NCI-H82 treated with DMSO at 0.1 percent for 48 hours (cell line): ENCODE measurements around the gene OSTF1.

ENCODE experiments used
- DNase-seq: peaks from one replicate; lab custom pipeline; 2025; ENCODE audit not compliant: unreplicated experiment; lab: John Stamatoyannopoulos, UW

The OSTF1 gene

DNA sequence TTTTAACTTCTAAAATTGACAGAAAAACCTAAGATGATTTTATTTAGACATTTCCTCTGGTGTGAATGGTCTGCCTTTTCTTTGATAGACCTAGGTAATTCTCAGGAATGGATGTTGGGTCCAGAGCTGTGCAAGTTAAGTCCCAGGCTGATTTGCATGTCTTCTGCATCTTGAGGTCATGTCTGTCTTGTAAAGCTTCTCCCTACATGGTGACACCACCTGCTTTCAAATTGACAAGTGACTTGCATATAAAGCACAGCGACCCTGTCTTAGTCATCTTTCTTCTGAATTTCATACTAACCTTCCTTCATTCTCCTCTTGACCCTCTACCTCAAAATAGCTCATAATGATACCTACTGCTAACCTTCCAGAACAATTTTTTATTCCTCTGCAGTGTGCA is 29.2 kb downstream of the OSTF1 start:
- no peak for DNase-seq

DNA sequence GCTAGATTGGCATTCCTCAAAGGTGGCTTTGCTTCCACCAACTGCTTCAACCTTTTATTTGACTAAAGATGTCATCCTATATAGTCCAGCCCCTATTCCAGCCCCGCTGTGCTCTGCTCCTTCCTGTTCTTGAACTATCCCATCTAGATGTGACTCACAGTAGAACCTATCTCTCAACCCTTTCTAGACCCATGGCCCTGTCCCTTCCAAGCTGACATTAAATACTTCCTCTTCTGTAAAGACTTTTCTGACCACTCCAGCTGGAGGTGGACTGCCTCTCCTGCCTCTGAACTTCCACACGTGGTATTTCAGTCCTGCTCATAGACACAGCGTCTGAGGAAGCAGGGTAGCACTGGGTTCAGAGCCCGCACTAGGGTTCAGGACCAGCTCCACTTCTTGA is 32.4 kb downstream of the OSTF1 start:
- no peak for DNase-seq

DNA sequence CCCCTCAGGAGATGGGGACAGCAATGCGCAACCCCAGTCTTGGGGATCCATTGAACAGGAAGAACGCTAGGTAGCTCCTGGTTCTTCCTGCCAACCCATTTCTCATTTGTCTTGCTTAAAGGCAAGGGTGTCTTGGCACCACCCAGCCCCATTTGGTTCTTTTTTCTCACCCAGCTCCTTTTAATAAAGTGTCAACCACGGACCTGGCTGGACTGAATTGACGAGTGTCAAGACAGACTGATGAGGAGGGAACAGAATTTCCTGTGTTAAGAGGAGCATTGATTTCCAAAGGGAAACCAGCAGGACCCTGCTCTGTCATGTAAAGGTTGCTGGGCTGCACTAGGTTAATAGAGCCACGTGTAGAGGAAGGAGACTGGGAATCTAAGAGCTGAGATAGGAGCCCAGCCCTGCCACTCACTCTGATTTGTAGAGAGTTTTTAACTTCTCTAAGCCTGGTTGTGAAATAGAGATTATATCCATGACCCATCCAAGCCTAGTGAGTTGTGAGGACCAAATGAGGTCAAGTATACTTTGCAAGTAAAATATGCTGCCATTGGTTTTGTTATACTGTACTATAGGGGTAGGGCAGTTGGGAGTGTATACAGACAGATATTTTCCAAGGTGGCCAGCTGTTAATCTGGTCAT is 33.7 kb downstream of the OSTF1 start:
- no peak for DNase-seq

DNA sequence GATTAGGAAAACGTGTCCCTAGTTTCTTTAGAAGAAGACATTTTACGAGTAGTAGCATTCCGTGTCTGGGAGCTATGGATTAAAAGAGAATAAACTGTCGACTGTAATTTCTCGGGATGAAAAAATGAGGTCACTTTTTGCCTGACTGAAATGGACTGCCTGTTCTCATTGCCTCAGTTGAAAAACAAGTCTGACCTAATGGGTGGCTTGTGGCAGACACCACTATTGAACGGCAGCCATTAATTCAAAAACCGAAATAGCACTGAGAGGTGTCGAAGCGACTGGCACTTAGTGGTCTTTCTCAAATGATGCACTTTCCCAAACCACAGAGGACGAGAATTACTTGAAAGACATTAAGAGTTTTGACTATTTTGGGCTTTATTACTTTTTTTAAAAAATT is 35.4 kb downstream of the OSTF1 start:
- no peak for DNase-seq

DNA sequence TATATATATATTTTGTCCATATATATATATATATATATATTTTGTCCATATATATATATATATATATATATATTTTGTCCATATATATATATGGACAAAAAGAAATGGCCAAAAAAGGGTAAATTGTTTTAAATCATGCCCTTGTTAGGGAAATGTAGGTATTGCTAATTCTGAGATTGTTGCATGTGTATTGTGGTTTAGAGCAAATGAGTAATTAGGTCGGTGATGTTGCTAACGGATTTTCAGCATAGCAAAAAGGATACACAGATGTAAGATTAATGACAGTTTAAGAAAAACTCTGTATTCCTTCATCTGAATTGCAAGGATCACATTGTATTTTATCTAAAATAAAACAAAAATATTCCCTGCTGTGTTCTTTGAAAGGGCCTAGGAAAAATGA is 40.2 kb downstream of the OSTF1 start:
- no peak for DNase-seq

DNA sequence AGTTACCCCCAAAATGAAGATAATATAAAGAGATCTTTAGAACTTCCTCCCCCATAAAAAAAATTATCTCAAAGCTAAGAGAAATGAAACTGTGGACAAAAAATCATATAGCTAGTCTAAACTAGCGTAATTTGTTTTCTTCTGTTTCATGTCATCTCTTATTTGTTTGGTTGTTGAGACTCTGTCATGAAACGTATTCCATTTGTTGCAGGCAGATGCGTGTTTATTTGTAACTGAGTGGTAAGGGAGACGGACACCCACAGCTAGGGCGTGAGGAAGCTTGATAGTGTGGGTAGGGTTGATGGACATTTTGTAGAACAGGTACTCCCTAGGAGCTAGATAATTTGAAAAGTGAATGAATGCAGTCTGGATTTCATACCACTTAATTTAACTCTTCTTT is 41.9 kb downstream of the OSTF1 start:
- DNase-seq: no peak

DNA sequence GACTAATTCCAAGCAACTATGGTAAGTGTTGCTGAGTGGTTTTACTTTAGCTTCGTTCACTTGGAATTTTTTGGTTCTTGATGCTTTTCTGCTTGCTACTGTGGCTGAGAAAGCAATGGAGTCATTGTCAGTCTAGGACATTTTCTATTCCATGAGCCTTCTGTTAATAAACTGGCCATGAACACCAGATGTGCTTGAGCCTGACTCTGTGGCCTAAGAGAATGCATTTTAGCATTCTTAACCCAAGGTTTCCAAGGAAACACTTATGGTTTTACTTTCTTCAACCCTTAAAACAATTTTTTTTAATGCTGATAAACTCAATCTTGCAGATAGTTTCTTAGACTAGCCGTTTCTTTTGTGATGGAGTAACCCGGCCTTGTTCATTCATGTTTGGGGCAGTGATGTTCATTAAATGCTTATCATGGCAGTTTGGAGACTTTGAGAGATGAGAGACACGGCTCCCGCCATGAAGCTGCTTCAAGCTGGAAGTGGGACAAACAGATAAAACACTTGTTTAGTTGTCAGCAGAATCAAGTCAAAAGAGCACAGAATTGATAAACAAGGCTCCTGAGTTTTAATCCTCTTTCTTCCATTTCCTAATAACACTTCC is 42.4 kb downstream of the OSTF1 start:
- DNase-seq: no peak

DNA sequence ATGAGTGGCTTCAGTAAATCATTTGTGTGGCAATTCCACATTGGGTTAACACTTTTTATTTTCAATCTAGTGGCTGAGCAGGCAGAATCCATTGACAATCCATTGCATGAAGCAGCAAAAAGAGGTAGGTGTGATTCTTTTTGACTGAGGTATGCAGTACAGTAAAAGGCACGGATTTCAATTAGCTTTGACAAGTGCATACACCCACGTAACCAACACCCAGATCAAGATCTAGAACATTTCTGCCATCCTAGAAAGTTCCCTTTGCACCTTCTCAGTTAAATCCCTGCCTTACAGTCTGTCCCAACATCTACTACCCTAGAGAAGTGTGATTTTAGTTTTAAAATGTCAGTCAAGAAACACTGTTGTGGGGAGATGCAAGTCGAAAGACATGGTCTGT is 43.4 kb downstream of the OSTF1 start:
- no peak for DNase-seq

DNA sequence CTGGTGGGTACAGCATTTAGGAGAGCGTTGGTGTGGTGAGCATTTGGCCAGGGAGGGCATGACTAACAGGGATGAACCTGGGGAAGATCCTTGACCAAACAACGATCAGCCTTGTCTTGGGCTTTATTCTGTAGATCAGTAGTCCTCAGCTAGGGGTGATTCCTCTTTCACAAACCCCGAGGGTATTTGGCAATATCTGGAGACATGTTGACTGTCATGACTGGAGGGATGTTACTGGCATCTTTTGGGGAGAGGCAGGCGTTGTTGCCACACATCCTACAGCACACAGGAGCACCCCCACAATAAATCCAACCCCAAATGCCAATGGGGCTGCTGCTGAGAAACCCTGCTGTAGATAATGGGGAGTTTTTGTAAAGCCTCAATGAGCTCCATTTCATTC is 43.9 kb downstream of the OSTF1 start:
- DNase-seq: no peak

DNA sequence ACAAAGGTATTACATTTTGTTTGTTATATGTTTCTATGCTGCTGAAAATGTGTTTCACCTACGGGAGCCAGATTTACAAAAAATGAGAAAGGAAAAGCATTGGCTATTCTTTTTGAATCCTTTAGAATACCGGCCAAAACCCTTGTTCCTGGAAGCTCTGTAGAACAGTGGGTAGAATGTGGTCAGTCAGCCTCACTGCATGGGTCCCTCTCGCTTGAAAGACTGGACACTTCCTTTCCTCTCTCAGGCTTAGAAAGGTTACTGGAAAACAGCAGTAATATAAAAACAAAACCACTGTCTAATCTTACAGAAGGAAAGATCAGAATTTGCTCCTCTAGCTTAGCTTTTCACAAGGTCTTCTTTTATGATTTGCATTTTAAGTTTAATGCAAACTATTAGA is 45.1 kb downstream of the OSTF1 start:
- DNase-seq: no peak

DNA sequence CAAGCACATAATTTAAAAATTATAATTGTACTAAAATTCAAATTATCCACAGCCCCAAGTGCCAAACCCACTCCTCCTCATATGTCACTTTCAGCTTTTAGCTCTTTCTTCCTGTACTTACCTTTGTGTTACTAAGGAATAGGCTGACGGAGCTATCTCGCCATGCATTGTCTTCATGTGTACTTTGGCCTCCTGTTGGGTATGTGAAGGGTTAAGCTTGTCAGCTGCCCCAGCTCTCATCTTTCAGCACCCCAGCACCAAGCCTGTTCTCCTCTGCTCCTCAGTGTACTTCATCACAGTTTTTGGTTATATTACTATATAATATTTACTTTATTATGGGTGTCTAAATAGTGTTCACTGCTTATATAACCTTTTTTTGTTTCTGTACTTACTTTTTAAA is 46.2 kb downstream of the OSTF1 start:
- no peak for DNase-seq

DNA sequence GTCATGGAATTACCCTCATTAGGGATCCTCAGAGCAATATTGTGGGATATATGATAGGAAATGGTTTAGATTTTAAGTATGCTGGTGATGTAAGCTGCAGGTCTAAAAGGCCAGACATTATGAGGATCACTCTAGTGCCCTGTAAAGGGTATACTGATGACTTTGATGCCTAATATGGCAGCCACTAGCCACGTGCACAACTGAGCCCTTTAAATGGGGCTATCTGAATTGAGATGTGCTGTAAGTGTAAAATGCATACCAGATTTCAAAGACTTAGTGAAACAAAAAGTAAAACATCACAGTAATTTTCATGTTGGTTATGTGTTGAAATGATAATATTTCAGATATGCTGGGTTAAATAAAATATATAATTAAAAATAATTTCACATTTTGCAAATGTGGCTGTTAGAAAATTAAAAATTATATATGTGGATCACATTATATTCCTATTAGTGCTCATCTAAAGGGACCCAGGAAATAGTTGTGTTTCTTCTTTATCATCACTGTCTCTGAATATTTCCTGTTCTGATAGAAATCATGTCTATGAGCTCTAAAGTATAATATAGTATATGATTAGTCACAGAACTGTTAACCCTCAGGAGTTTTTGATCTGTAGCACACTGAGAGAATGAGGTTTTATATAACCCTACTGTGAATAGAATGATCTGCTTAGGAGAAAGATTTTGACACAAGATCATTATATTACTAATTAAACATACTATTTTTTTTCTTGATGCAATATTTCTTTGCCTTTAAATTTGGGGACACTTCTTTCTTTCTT is 50.1 kb downstream of the OSTF1 start:
- no peak for DNase-seq

DNA sequence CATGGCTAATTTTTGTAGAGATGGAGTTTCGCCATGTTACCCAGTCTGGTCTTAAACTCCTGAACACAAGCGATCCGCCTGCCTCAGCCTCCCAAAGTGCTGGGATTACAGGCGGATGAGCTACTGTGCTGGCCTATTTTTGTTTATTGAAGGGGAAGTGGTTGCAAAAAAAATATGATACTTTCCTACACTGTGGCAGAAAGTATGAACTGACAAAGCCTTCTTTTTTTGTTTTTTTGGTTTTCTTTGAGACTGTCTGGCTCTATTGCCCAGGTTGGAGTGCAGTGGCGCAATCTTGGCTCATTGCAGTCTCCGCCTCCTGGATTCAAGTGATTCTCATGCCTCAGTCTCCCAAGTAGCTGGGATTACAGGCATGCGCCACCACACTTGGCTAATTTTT is 50.9 kb downstream of the OSTF1 start:
- no peak for DNase-seq

DNA sequence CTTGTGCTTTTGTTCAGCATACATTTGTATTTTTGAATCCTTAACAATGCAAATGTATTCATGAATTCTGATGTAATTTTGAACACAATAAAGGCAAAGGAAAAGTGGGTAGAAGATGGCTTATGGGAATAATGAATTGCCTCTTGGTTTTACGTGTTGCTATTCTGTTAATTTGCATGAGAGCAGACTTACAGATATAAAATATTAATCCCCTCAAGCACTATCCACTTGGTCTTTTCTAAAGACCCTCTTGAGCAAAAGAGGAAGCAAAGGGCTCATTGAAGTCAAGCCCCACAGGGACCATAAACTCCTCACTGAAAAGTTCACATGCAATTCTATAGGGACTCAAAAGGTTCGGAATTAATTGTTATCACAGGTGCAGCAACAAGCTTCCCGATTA is 51.9 kb downstream of the OSTF1 start:
- DNase-seq: no peak

DNA sequence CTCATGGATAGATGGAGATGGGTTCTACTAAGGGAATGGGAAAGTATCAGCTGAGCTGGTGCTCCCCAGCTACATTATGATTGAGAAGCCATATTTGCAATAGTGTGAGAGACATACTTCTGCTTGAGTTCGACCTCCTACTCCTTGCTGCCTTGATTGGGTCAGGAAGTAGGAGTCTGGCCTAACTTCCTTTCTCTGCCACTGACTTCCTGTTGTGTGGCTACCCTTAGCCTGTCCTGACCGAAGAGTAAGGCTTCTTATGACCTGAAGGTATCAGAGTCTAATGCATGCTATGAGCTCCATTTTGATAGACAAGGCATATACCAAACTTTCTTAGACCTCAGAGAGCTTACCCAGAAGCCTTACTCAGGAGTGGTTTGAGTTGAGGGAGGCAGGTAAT is 53.9 kb downstream of the OSTF1 start:
- no peak for DNase-seq

DNA sequence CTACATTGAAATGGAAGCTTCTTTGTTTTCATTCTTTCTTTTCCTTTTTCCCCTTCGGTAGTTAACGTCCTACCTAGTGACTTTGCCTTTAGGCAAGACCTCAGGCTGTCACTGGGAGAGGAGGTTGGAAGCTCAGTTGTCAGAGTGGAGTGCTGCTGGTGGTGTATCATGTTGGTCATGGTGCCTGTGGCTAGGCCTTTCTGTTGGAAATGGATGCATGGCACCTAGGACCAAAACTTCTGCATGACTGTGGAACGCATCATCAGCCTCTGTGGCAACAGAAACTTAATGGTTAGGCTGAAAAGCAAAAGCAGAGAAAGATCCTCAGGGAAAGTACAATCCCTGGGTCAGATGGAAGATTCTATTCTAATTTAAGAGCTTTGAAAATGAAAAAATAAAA is 57.9 kb downstream of the OSTF1 start:
- DNase-seq: no peak

DNA sequence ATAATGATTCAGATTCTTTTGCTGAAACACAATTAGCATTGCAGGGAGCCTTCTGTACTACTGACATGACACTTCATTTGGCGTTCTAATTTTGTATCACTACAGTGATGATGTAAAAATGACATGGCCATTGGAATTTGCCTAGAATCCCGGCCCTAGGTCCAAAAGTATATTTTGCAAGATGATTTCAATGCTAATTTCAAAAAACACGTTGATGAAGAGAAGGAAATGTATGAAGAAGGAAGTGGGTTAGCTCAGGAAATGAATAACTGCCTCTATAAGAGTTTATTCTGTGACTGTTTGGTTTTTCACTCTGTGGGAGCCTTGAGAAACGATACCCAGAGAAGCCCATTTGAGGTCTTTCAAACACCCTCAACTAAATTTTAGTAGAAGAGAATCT is 59.3 kb downstream of the OSTF1 start:
- DNase-seq: no peak

DNA sequence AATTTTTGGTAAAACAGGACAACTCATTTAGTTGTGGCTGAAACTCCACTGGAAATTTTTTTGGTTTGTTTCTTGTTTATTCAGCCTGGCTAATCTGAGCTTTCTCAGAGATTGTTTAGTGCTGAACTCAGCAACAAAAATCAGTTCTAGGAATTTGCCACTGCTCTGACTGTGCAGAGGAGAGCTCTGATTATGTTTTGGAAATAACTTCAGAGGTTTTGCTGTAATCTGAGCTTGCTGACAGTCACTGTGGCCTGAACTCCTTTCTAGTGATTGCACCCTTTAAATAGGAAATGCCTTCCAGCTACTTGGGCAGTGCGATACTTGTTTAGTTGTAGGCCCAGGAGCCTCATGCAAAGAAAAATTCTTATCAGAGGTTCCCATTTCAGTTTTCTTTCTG is 60.2 kb downstream of the OSTF1 start:
- DNase-seq: no peak

DNA sequence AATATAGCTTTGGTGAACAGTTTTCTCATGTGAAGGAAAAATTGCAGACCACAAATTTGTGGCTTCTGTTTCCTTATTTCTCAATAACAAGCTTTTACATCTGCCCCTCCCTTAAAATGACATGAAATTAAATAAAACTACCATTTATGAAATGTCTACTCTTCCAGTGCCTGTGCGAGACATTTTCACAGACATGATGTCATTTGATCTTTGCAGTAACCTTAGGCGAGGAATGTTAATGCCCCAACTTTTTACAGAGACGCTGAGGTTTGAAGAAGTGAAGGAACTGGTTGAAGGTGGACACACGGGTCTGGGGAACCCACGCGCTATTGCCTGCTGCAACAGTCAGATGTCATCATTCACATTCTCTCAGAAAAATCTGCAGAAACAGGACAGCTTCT is 61.5 kb downstream of the OSTF1 start:
- no peak for DNase-seq

DNA sequence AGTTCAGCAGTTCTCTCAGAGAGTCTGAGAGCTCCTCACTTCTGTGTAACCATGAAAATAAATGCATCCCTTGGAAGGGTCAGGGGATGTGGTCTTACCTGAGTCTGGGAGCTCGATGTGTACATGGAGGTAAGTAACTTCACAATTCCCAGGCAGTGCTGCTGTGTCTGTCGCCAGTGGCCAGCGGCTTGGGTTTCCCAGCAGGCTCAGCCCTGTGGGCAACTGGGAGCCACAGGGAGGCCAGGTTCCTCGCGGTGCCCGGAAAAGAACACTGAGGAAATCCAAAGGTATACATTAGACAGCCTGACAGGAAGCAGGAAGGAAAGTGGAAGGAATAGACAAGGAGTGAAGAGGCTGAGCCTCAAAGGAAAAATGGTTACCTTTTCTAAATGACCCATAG is 62.2 kb downstream of the OSTF1 start:
- no peak for DNase-seq

DNA sequence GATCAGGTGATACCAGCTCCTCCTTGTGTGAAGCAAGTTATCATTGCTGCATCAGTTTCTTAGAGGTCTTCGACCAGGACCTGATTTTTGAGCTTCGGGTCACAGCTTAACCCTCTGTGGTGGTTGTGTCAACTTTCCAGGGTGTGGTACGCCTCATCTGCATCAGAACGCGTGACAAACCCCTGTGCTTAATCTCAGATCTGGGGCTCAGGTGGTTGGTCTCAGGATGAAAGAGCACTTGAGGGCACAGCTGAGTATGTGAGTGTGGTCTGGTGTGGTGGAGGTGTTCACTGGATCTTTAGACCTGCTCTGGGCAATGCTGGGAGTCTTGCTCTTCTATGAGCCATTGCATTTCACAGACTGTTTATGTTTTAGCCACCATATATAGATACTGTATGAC is 64.1 kb downstream of the OSTF1 start:
- no peak for DNase-seq

DNA sequence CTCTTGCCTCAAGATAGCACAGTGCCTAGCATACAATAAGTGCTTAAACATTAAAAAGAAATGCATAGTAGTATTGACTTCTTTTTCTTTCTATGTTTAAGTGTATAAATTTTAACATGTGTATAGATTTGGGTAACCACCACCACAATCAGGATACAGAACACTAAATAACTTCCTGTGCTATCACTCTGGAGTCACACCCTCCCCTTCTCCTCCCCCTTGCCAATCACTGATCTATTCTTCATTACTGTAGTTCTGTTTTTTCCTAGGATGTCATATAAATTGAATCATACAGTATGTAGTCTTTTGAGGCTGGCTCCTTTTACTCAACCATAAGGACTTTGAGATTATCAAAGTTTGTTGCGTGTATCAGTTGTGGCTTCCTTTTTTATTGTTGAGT is 68.5 kb downstream of the OSTF1 start:
- DNase-seq: no peak
